Activated CD4-positive, alpha-beta T cell treated with anti-CD3 and anti-CD28 coated beads, Interleukin-2, Interleukin-4, amounts not matched to agents 100 ng/mL and 50 ng/mL, durations not matched to agents 16 hours and 8 hours (primary cell): ENCODE results near the gene DENND4B.

Experiments used
- DNase-seq: peaks from one replicate; pipeline ENCODE4 v3.0.0-alpha.2; 2020; ENCODE audit warnings: low spot score

Gene DENND4B

DNA sequence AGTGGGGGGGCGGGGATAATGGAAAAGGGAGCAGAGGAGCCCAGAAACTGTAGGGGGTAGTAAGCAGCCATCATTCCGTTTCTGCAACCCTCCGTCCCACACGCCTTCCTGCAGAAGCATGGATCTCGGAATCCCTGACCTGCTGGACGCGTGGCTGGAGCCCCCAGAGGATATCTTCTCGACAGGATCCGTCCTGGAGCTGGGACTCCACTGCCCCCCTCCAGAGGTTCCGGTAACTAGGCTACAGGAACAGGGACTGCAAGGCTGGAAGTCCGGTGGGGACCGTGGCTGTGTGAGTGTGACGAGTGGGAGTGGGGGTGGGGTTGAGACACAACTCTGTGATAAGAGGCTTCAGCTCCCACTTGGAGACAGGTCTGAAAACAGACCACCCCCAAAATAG is 21.9 kb upstream of the DENND4B start:
- DNase-seq, result no peak

DNA sequence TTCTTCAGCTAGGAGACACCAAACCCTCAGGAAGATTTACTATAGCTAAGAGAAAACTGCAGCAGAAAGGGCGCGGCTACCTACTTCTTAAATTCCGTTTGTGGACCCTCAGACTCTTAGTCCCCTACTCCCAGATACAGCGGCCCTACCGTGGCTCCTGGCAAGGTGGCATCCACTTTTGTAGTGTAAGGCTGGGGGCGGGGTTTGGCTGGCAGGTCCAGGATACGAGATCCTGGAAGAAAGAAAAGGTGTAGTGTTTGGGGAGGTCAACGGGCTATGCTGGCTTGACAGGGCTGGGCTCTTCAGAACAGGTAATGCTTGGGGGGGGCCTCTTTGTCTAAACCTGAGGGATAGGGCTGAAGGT is 21.5 kb upstream of the DENND4B start:
- DNase-seq, result no peak

DNA sequence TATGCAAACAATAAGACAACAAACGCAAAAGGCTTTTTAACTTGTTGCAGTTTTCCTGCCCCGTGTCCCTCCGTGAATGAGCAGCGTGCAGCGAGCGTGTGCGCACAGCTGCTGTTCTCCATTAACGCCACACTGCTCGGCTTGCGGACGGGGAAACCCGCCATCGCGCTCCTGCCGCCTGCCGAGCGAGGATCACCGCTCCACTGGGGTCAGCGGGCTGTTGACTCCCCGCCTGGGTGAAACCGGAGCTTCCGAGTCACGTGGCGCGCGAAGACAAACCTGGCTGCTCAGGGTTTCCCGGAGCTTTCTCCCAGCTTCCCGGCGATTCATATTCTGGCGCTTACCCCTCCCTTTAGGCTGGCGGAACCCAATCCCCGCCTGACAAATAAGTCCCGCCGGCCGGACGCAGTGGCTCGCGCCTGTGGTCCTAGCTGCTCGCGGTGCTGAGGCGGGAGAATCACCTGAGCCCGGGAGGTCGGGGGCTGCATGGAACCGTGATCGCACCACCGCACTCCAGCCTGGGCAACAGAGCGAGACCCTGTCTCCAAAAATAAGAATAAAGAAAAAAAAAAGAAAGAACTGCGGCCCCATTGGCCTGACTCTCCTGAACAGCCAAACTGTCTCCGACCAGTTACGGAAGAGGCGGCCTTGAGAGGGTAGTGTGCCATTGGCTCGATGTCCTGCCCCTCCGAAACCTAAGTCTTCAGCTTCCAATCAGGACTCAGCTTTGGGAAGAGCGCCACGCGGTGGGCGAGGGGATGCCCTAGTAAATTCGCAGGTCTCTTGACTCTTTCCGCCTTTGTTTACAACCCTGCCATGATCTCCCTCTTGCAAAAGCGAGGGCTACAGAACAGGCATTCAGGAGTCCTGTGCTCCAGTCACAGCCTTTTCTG is 20.8 kb upstream of the DENND4B start, which contains the start of gene CREB3L4:
TSS of gene CREB3L4 (plus strand) at position 796 of the 893 bp plus-strand sequence. CDS start 624 bp downstream, outside the sequence.
- peak; percentile 93 for DNase-seq

DNA sequence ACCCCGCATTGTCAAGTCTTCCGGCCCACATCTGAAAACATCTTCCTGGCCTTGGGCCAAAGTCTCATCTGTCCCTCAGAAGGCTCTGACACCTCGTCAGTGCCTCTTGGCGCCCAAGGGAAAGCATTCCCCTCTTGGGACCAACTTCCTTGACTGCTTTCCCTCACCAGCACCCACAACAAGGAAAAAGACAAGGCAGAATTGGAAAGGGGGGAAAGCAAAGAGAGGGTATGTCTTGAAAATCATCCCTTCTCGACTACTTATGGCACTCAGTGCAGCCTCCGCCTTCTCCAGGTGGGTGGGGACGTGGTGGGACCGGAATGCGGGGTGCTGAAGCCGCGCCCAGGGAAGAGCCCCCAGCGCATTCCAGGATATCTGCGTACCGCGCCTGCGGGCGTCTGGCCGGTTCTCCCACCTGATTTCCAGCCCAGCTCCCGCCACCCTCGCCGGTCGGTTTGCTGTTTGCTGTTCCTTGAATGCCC is 17.4 kb upstream of the DENND4B start:
- no peak for DNase-seq

DNA sequence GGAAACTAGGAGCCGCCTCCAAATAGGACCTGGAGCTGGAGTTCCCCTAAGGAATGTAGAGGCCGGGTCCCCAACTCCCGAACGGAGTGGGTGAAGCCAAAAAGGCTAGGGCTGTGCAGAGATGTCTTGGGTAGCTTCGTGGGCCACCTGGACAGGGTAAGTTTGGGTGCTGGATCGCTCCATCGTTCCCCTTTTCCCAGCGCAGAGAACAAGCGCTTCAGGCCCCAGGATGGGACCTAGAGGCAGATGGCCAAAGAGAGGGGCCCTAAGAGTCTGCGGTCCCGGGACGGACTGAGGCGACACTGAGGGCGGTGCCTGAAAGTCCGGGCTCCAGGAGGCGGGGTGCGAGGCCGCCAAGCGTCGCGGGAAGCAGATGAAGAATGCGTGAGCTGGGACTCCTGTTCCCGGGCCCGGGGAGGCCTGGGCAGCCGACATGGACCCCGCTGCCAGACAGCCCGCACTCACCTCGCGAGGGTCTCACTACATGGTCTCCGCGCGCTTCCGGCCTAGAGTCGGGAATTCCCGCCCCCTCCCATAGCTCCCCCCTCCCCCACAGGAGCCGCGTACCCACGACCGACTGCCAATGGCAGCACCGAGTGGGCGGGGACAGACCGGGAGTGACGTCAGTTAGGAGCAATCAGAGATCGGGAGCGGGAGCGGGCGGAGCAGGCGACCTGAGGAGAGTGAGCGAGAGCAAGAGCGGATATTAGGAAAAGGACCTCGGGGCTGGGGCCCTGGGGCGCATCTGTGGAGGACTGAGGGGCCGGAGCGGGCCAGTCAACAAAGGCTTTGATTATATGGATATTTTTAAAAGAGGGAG is 16.7 kb upstream of the DENND4B start, which contains the start of gene SLC39A1:
TSS of gene SLC39A1 (minus strand) at position 508 of the 820 bp plus-strand sequence. CDS start 822 bp downstream, outside the sequence.
- DNase-seq, result peak; percentile 97

DNA sequence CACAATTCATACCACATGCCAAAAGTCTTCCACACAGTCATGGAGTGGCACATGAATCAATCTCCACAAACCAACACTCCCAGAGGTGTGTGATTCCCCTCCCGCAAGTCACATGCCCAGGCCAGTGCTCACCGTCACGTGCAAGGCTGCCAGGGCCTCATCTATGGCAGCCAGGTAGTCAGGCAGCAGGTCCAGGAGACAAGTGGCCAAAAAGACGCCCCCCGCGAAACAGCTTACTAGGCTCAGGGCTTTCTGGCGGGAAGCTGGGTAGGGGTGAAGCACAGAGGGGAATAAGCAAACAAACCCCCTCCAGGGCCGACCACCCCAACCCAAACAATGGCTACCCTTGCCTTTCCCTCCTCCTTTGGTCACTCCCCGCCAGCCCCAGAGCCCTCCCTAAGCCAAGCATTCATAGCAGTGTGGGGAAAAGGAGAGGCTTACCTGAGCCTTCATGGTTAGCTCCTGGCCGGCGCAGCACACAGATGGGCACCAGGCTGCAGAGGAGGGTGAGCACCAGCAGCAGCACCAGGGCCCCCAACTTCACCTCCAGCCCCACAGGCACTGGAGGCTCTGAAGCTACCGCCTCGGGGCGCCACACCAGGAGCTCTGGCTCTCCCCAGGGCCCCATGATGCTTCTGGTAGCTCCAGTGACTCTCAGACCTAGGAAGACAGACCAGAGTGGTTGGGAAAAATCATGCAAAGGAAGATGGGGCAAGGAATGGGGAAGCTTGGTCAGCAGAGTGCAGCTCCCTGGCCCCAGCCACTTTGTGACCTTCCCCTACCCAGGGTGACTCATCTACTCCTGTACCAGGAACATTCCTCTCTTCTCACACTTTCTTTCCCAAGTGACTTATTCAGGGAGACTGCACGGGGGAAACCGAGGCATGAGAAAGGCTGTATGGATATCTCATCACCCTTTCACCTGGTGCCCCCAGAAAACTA is 15.8 kb upstream of the DENND4B start:
- no peak for DNase-seq

DNA sequence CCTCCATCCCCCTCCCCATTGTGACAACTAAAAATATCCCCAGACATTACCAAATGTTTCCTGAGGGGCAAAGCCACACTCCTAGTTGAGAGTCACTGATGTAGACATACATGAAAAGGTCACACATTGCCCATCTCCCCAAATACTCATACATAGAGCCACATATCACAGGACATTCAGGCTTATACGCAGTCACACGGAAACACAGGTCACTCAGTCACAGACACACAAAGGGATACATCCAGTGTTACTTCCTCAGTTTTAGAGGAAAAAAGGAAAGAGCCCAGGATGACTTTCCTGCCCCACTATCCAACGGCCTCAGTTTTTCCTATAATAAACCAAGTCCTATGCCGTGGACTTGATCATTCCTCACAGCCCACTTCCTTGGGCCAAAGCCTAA is 14.9 kb upstream of the DENND4B start:
- no peak for DNase-seq

DNA sequence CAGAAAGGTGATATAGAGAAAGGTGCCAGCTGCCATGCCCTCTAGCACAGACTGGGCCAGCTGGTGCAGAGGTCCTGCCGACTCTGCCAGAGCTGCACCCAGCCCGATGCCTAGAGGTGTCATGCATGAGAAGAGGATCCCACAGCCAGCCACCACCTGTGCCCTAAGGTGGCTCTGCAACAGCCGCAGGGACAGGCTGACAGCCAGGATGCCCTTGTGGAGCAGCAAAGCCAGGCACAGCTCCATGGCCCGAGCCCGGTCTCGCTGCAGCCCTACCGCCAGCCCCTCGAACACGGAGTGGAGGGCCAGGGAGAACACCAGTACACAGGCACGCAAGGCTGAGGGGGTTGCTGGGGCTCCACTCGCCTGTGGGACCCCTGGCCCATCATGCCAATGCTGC is 13.7 kb upstream of the DENND4B start:
- DNase-seq, result no peak

DNA sequence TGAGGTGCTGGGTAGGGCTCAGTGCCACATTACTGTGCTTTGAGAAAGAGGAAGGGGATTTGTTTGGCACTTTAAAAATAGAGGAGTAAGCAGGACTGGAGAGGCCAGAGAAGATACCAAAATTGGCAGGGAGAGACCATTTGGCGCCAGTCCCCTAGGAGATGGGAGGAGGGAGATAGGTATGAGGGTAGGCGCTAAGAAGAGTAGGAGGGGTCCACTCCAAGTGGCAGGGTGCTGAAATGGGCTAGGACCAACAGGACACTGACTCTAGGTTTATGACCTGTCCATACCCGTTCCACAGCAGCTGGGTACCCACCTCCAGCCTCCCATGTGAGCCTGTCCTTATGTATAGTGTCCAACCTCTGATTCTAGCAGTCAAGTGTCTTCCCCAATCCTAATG is 12.9 kb upstream of the DENND4B start:
- no peak for DNase-seq

DNA sequence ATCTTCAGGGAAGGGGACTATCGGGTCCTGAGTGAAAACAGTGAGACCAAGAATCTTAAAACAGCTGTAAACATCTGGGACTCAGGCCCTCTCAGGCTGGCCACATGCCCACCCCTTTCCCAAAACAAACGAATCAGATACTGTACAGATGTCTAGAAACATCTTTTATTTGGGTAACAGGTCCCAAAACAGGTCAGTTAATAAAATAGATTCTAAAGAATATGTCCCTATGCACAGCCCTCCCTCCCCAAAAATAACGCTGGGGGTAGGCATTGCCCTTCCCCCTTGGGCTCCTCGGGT is 12.4 kb upstream of the DENND4B start:
- DNase-seq, result no peak

DNA sequence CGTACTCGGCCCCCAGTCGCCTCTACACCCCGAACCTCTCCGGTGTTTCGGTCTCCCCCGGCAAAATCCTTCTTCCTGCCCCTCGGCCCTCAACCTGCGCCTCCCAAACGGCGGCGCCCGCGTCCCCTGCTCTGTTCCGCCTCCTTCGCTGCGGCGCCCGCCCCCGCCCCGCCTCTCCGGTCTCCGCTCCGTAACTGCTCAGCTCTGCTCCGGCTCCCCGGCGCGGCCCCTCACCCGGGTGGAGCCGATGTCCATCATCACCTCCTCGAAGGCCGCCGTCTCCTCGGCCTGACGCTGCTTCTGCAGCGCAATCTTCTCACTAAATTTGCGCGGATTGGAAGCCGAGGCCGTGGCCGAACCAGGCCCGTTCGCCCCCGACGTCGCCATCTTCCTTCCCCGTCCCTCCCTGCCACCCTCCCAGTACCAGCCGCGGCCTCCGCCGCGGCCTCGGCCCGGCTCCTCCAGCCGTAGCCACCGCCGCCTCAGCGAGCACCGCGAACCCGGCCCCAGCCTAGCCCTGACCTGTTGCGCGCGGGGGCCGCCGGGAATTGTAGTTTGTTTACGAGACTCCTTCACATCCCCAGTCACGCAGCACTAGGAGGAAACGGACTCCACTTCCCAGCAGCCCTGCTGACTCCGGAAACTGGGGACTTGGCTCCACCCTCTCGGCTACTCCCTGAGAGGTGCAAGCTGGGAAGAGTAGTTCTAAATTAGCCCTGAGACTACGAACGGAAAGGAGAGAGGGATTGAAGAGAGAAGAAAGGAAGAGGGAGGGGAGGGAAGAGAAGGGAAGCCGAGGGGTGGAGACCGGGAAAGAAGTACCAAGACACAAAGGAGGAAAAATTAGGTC is 11.8 kb upstream of the DENND4B start, which contains the start of gene CRTC2:
TSS of gene CRTC2 (minus strand) at position 502 of the 850 bp plus-strand sequence. CDS start at position 387, 115 bp downstream.
- DNase-seq, result peak; percentile 99

DNA sequence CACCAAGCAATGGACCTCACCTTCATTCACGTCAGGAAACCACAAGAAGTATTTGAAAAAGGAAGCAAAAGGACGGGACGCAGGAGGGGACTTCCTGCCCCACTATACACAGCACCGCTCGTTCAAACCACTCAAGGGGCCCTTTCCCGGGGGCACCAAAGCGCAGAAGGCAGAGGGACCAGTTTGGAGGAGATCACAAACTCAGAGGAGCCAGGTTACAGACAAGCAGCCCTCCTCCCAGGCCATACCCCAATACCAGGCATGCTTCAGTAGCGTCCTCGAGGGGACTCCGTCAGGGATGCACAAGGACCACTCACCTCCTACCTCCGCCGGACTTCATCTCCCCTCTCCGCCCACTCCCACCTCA is 11.2 kb upstream of the DENND4B start:
- peak; percentile 46 for DNase-seq

DNA sequence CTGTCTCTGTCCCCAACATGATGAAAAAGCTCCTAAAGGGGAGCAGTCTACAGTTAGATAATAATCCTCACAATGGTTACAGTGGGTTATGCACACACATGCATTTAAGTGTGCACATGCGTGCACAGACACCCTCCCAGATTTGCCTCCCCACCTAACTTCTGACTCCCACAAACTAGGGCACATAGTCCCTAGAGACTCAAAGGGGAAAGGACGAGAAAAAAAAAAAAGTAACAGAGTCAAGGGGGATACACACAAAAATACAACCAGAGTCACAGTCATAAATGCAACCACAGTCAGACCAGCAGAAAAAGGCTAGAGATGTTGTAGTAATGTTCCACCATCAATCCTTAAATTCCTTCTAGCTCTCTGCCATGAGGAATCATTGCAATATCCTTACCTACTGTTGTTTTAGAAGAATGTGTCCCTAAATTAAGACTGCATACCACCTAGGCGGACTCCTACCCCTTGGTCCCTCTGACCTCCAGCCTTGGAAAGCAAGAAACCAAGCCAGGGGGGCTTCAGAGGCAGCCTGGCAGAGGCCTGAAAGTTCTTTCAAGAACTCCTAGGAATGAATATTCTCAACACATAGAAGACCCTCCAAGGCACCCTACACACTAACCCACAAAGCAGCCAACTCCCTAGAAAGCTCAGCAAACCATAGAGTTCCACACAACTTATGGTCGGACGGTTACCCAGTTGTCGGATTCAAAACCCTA is 10.6 kb upstream of the DENND4B start:
- no peak for DNase-seq

DNA sequence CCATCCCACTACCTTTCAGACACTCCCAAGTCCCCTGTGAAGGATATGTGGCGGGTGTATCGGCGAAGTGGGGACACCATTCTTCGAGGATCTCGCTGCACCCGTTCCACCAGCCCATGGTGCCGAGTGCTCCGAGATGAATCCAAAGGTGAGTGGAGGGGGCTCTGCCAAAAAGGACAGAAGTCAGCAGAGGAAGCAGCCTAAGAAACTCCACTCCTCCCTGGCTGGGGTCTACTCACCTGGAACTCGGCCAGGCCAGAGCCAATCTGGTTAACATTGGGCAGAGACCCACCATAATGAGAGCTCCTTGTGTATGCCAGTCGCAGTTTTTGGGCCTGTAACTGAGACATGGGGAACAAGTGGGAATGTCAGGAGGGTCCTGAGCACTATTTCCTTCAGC is 8.3 kb upstream of the DENND4B start:
- no peak for DNase-seq

DNA sequence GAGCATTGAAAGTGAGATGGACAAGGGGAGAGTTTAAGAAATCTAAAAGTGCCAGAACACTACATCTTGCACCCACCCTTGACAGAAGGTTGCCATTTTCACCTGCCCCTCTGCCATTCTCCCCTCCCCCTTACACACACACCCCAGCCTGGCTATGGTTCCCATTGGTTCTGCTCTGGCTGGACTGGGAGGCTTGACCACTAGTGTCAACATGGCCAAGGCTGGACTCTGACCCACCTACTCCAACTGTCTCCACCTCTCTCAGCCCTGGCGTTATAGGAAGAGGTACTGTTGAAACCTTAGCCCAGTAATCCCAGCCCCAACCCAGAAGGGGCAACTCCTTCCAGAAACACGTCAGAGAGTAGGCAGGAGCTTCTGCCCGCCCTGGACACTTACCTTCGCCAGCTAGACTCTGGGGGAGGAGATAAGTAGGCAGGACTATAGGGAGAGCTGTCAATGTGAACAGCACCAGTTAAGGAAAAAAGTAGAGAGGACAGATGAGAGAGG is 7.4 kb upstream of the DENND4B start:
- no peak for DNase-seq

DNA sequence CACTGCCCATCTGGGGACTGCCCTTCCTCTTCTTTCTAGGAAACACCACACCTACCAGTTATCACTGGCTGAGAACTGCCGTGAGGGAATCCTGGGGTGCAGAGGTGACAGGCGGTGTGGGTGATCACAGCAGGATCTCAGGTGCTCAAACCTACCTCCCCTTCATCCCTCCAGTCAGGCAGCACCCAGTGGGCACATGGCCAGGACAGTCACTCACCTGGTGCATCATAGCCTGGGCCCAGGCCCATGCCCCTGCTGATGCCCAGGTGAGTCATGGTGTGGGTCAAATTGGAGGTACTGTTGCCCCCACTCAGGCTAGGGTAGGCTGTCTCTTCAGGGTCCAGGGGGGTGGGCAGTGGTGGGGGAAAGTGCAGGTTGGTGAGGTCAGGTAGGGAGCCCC is 5.3 kb upstream of the DENND4B start:
- DNase-seq, result no peak

DNA sequence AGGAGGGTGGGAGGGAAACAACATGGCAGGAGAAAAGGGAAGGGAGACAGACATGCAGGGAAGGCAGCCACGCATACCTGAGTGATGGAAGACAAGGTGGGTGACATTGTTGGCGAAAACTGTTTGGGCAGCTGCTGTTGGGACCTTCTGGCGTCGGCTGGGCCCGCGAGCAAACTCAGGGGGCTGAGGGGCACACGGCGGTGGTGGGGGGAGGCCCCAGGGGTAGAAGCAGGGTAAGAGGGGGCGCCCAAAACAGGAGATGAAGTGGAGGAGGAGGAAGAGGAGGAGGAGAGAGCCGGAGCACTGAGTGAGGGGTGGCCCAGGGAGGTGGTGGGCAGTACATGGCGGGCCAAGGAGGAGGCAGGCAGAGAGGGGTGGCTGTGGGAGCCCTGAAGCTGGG is 4.7 kb upstream of the DENND4B start:
- DNase-seq, result no peak

DNA sequence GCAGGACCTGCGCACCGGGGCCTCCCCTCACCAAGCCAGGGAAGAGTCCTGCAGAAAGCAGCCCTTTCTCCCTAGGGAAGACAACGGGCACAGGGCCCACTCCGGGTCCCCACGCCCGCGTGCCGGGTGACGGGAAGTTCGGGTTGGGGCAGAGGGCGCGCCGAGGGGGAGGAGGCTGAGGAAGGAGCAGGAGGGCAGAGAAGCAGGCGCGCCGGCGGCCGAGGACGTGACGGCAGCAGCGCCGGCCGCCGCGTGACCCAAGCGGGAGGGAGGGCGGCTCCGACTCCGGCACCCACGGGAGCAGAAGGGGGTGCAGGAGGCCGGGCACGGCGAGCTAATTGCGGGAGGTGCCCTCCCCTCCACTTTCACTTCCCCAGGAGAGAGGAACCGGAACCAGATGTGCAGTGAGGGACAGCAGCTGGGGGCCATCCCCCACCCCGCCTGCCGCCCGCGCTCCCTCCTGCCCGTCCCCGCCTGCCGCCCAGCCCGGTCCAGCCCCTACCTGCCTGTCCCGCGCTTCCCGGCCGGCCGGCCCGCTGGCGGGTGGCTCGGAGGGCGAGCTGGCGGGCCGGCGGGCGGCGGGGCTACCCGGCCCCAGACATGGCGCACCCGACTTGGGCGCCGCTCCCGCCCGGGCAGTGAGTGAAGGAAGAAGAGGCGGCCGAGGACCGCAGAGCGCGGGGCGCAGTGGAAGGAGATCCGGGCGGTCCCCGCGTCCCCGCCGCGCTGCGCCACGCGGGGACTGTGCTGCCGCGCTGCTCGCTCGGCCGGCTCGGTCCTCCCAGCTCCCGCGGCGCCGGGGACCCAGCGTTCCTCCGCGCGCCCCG is 510 bp downstream of the DENND4B start:
- DNase-seq, result peak; percentile 73
